Measurements from ENCODE around the gene PFN1. TPM values are rescaled to one million over a fixed set of nuclear protein-coding genes. Genes with fewer than 3 reads are reported as not detected.
"Not testable (repeated sequence)": the region's sequence is repeated elsewhere in the genome, so short reads cannot be mapped to it uniquely, and the experiment has no call there.

Gene PFN1
- total RNA-seq, 1 donor from 2014 or later = 811 TPM

- Histone ChIP-seq H3K36me3 (peaks cover 0 to 20% of the 10 kb centered on the region in 2 donors), H3K4me3 (no peak overlapping the region), H3K4me1 (peaks cover 27% of the 10 kb centered on the region), H3K27me3 (no peaks in the 10 kb centered on the region), H3K9me3 (no peaks in the 10 kb centered on the region), H3K27ac (no peak overlapping the region)
- TF ChIP-seq POLR2A (IDR thresholded peaks at IDR 0.05) = no peak
- TF ChIP-seq, protein P1, sequence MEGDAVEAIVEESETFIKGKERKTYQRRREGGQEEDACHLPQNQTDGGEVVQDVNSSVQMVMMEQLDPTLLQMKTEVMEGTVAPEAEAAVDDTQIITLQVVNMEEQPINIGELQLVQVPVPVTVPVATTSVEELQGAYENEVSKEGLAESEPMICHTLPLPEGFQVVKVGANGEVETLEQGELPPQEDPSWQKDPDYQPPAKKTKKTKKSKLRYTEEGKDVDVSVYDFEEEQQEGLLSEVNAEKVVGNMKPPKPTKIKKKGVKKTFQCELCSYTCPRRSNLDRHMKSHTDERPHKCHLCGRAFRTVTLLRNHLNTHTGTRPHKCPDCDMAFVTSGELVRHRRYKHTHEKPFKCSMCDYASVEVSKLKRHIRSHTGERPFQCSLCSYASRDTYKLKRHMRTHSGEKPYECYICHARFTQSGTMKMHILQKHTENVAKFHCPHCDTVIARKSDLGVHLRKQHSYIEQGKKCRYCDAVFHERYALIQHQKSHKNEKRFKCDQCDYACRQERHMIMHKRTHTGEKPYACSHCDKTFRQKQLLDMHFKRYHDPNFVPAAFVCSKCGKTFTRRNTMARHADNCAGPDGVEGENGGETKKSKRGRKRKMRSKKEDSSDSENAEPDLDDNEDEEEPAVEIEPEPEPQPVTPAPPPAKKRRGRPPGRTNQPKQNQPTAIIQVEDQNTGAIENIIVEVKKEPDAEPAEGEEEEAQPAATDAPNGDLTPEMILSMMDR (IDR thresholded peaks at IDR 0.05) = no peak
- TF ChIP-seq POLR2AphosphoS5 (IDR thresholded peaks at IDR 0.05; ENCODE audit: insufficient read depth in 1 of 2, low read depth in 1 of 2) = no peak
- DNase-seq (ENCODE audit: extremely low spot score in 2 of 2) = no peak
- intact Hi-C loops (cut with DNase I) = no loop called here
These were observed 14.0 kb downstream of the PFN1 start for GRCh38 chr17:4934173-4934979.

DNA sequence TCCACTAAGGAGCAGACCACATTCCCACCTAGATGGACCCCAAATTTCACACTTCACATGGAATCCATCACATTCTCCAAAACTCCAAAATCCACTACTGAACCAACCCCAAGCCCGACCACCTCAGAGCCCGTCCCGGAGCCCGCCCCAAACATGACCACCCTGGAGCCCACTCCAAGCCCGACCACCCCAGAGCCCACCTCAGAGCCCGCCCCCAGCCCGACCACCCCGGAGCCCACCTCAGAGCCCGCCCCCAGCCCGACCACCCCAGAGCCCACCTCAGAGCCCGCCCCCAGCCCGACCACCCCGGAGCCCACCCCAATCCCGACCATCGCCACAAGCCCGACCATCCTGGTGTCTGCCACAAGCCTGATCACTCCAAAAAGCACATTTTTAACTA, 14.7 kb downstream of the PFN1 start:
- intact Hi-C loops (cut with DNase I) = no loop called here
- Histone ChIP-seq H3K4me1 (peaks cover 19% of the 10 kb centered on the region), H3K36me3 (peaks cover 0 to 20% of the 10 kb centered on the region in 2 donors), H3K9me3 (no peaks in the 10 kb centered on the region), H3K27me3 (no peaks in the 10 kb centered on the region), H3K27ac (no peak overlapping the region), H3K4me3 (no peak overlapping the region)
- no peak for DNase-seq (ENCODE audit: extremely low spot score in 2 of 2)
- TF ChIP-seq POLR2A (IDR thresholded peaks at IDR 0.05) = no peak
- TF ChIP-seq, protein P1 (IDR thresholded peaks at IDR 0.05) = no peak
- TF ChIP-seq POLR2AphosphoS5 (IDR thresholded peaks at IDR 0.05; ENCODE audit: insufficient read depth in 1 of 2, low read depth in 1 of 2) = no peak

GRCh38 chr17:4932756-4933155, 15.6 kb downstream of the PFN1 start:
- Histone ChIP-seq H3K27ac (no peak overlapping the region), H3K4me1 (peaks cover 10% of the 10 kb centered on the region), H3K4me3 (no peak overlapping the region), H3K36me3 (peaks cover 0 to 14% of the 10 kb centered on the region in 2 donors), H3K27me3 (no peaks in the 10 kb centered on the region), H3K9me3 (no peaks in the 10 kb centered on the region)
- intact Hi-C loops (cut with DNase I) = no loop called here
- TF ChIP-seq POLR2AphosphoS5 (IDR thresholded peaks at IDR 0.05; ENCODE audit: insufficient read depth in 1 of 2, low read depth in 1 of 2) (no peak), POLR2A (IDR thresholded peaks at IDR 0.05) (no peak)
- TF ChIP-seq, protein P1 (IDR thresholded peaks at IDR 0.05) = no peak
- DNase-seq (ENCODE audit: extremely low spot score in 2 of 2) = no peak

- Histone ChIP-seq H3K27me3 (no peaks in the 10 kb centered on the region), H3K36me3 (peaks cover 0 to 6% of the 10 kb centered on the region in 2 donors), H3K4me1 (peaks cover 10% of the 10 kb centered on the region), H3K27ac (no peak within 1 kb of the TSS), H3K4me3 (no peak within 1 kb of the TSS), H3K9me3 (no peaks in the 10 kb centered on the region)
- TF ChIP-seq POLR2A (IDR thresholded peaks at IDR 0.05) (no peak), POLR2AphosphoS5 (IDR thresholded peaks at IDR 0.05; ENCODE audit: insufficient read depth in 1 of 2, low read depth in 1 of 2) (no peak)
- TF ChIP-seq, protein P1 (IDR thresholded peaks at IDR 0.05) = no peak
- intact Hi-C loops (cut with DNase I) = no loop called here
- no peak for DNase-seq (ENCODE audit: extremely low spot score in 2 of 2)
These were observed 16.4 kb downstream of the PFN1 start, which contains the start of gene GP1BA for GRCh38 chr17:4931963-4932362. TSS of gene GP1BA (plus strand) at chr17:4932277. CDS start at chr17:4932605, 328 bp downstream.

GRCh38 chr17:4928881-4929280, 19.4 kb downstream of the PFN1 start:
- Histone ChIP-seq H3K27me3 (no peaks in the 10 kb centered on the region), H3K36me3 (no peaks in the 10 kb centered on the region), H3K27ac (no peak overlapping the region), H3K4me3 (no peak overlapping the region), H3K4me1 (peaks cover 2% of the 10 kb centered on the region), H3K9me3 (no peaks in the 10 kb centered on the region)
- TF ChIP-seq POLR2A (IDR thresholded peaks at IDR 0.05) = no peak
- TF ChIP-seq, protein P1 (IDR thresholded peaks at IDR 0.05) = no peak
- TF ChIP-seq POLR2AphosphoS5 (IDR thresholded peaks at IDR 0.05; ENCODE audit: insufficient read depth in 1 of 2, low read depth in 1 of 2) = no peak
- DNase-seq (ENCODE audit: extremely low spot score in 2 of 2) = no peak
- intact Hi-C loops (cut with DNase I) = no loop called here

GRCh38 chr17:4926577-4927335, 21.6 kb downstream of the PFN1 start:
- intact Hi-C loops (cut with DNase I); H3K4me1 ChIP-seq; H3K36me3 ChIP-seq; H3K27ac ChIP-seq; H3K27me3 ChIP-seq; DNase-seq (ENCODE audit: extremely low spot score in 2 of 2); H3K4me3 ChIP-seq; H3K9me3 ChIP-seq: not testable (repeated sequence)
